SJSA1 (cell line): Measurements from ENCODE around the gene OCIAD2. TPM values are rescaled to one million over a fixed set of nuclear protein-coding genes. Genes with fewer than 3 reads are reported as not detected.
A peak's percentile ranks its signal among the peaks of the same experiment; 100 is the strongest.
"Not testable (repeated sequence)": the region's sequence is repeated elsewhere in the genome, so short reads cannot be mapped to it uniquely, and the experiment has no call there.

ENCODE experiments used
- DNase-seq, 2 experiments: peaks; one replicate each; pipeline ENCODE4 v3.0.0-alpha.2; 2015 to 2020; ENCODE audit warnings: low spot score in 2 of 2, low read depth in 1 of 2
- H3K27ac ChIP-seq: fragments of 250-450 bp; sonication (Bioruptor Pico); 2 replicates; pipeline ENCODE4 v1.5.1; 2020; ENCODE audit warnings: mild to moderate bottlenecking, moderate library complexity
- H3K27me3 ChIP-seq: fragments of 250-450 bp; sonication (Bioruptor Pico); replicated peaks from 2 replicates; pipeline ENCODE4 v1.5.1; 2020; ENCODE audit warnings: mild to moderate bottlenecking, moderate library complexity
- H3K36me3 ChIP-seq: fragments of 250-450 bp; sonication (Bioruptor Pico); 2 replicates; pipeline ENCODE4 v1.5.1; 2020; ENCODE audit warnings: mild to moderate bottlenecking
- H3K4me1 ChIP-seq: fragments of 250-450 bp; sonication (Bioruptor Pico); replicated peaks from 2 replicates; pipeline ENCODE4 v1.6.1; 2021; ENCODE audit warnings: mild to moderate bottlenecking
- H3K4me3 ChIP-seq: fragments of 250-450 bp; sonication (Bioruptor Pico); 2 replicates; pipeline ENCODE4 v1.5.1; 2020; ENCODE audit warnings: mild to moderate bottlenecking
- H3K9me3 ChIP-seq: fragments of 250-450 bp; sonication (Bioruptor Pico); replicated peaks from 2 replicates; pipeline ENCODE4 v1.5.1; 2020; ENCODE audit warnings: mild to moderate bottlenecking
- total RNA-seq: library from RNA; depleted of rRNA; stranded (reverse); fragments of >200 nt; shearing (Covaris generic); gene quantifications from 2 replicates; pipeline ENCODE4 v1.2.3, GENCODE V29; 2014

OCIAD2 gene
- total RNA-seq, 1 experiment from 2014 or later, result 14.3 TPM

DNA sequence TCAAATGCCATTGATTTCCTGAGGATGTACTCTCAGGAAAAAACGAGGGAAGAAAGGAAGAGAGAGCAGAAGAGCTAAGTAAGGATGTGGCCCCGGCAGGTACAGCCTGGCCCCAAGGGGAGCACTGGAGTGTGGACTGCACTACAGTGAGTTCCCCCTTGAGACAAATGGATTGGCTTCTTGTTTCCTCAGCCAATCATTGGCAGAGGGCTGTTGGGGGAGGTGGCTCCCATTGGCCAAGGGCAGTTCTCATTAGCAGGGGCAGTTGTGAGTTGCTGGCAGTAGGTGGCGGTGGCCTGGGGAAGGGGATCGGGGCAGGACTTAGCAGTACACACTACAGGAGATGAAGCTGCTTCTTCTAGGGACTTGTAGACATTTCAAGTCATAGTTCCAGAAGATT is 24.1 kb upstream of the OCIAD2 start:
- H3K4me3 ChIP-seq, result no peak overlapping the region
- H3K27me3 ChIP-seq, result no peaks in the 10 kb centered on the region
- no peaks in the 10 kb centered on the region; the same call in 1 of the 2 replicates for H3K4me1 ChIP-seq
- H3K9me3 ChIP-seq, result no peaks in the 10 kb centered on the region
- no peak for DNase-seq
- no peaks in the 10 kb centered on the region for H3K36me3 ChIP-seq
- no peak overlapping the region for H3K27ac ChIP-seq

DNA sequence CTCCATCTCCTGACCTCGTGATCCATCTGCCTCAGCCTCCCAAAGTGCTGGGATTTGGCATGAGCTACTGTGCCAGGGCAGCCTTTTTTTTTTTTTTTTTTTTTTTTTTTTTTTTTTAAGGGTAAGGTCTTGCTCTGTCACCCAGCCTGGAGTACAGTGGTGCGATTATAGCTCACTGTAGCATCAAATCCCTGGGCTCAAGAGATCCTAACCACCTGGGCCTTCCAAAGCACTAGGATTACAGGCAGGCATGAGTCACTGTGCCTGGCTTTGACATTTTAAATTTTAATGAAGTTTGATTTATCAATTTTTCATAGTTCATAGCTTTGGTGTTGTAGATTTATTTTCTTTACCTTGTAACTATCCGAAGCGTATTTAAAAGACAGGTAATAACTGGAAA is 17.8 kb upstream of the OCIAD2 start:
- no peak overlapping the region for H3K4me3 ChIP-seq
- H3K4me1 ChIP-seq, result no peaks in the 10 kb centered on the region
- H3K9me3 ChIP-seq, result no peaks in the 10 kb centered on the region
- H3K27ac ChIP-seq, result no peak overlapping the region
- no peak for DNase-seq
- no peaks in the 10 kb centered on the region for H3K27me3 ChIP-seq
- no peaks in the 10 kb centered on the region for H3K36me3 ChIP-seq

- DNase-seq, H3K4me1 ChIP-seq, H3K9me3 ChIP-seq, H3K4me3 ChIP-seq, H3K36me3 ChIP-seq, H3K27me3 ChIP-seq, H3K27ac ChIP-seq: not testable (repeated sequence)
Measured at GRCh38 chr4:48923065-48923464, 16.5 kb upstream of the OCIAD2 start.

GRCh38 chr4:48914311-48914710 is 7.7 kb upstream of the OCIAD2 start:
- Histone ChIP-seq H3K9me3 (no peaks in the 10 kb centered on the region), H3K36me3 (no peaks in the 10 kb centered on the region), H3K27me3 (no peaks in the 10 kb centered on the region), H3K4me1 (peaks cover 6% of the 10 kb centered on the region), H3K27ac (no peak overlapping the region), H3K4me3 (no peak overlapping the region)
- no peak for DNase-seq

- DNase-seq, result peak; percentile 30 to 54
- no peak overlapping the region for H3K27ac ChIP-seq
- no peaks in the 10 kb centered on the region for H3K36me3 ChIP-seq
- peaks cover 10% of the 10 kb centered on the region for H3K4me1 ChIP-seq
- no peak overlapping the region for H3K4me3 ChIP-seq
- H3K27me3 ChIP-seq, result no peaks in the 10 kb centered on the region
- H3K9me3 ChIP-seq, result no peaks in the 10 kb centered on the region
Measured at GRCh38 chr4:48913346-48913745, 6.8 kb upstream of the OCIAD2 start.

- no peak overlapping the region for H3K4me3 ChIP-seq
- DNase-seq, result no peak
- H3K27ac ChIP-seq, result no peak overlapping the region
- no peaks in the 10 kb centered on the region for H3K27me3 ChIP-seq
- H3K36me3 ChIP-seq, result no peaks in the 10 kb centered on the region
- H3K4me1 ChIP-seq, result peaks cover 10% of the 10 kb centered on the region
- no peaks in the 10 kb centered on the region for H3K9me3 ChIP-seq
Measured at GRCh38 chr4:48912349-48912748, 5.8 kb upstream of the OCIAD2 start.

DNA sequence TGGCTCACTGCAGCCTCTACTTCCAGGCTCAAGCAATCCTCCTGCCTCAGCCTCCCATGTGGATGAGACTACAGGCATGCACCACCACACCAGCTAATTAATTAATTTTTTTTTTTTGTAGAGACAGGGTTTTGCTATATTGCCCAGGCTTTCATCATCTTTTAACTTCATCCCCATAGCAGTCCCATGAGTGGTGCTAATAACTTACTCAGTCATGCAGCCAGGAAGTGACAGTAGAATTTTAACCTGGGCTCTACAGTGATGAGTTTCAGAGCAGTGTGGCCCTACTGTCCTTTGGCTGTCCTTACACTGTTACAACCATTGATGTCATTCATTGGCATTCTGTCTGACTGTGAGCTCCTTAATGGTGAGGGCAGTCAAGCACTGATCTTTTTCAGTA is 3.9 kb upstream of the OCIAD2 start:
- no peak overlapping the region for H3K4me3 ChIP-seq
- H3K4me1 ChIP-seq, result peaks cover 16% of the 10 kb centered on the region
- H3K36me3 ChIP-seq, result 0 out of 2 replicates have a peak, but pooled peaks cover 3% of the 10 kb centered on the region
- H3K9me3 ChIP-seq, result no peaks in the 10 kb centered on the region
- no peak for DNase-seq
- H3K27ac ChIP-seq, result no peak overlapping the region
- no peaks in the 10 kb centered on the region for H3K27me3 ChIP-seq

DNA sequence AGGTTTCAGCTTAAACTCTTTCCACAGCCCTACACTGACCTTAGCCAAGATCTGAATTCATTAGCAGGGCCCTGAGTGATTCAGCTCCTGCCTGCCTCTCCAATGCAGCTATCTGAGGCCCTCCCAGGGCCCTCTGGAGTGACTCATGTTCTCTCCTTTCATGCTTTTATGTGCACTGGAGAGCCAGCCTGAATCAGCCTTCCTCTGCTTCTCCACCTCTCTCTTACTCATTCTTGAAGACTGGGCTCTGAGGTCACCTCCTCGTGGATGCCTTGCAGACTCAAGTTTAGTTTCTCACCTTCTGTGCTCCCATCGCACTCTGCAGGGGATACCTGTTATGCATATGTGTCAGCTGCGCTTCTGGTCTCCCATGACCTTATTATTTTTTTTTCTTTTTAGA is 3.1 kb upstream of the OCIAD2 start:
- Histone ChIP-seq H3K4me3 (no peak overlapping the region), H3K36me3 (0 out of 2 replicates have a peak, but pooled peaks cover 3% of the 10 kb centered on the region), H3K27ac (no peak overlapping the region), H3K4me1 (peaks cover 16% of the 10 kb centered on the region), H3K27me3 (no peaks in the 10 kb centered on the region), H3K9me3 (no peaks in the 10 kb centered on the region)
- peak; percentile 70 to 78 for DNase-seq

DNA sequence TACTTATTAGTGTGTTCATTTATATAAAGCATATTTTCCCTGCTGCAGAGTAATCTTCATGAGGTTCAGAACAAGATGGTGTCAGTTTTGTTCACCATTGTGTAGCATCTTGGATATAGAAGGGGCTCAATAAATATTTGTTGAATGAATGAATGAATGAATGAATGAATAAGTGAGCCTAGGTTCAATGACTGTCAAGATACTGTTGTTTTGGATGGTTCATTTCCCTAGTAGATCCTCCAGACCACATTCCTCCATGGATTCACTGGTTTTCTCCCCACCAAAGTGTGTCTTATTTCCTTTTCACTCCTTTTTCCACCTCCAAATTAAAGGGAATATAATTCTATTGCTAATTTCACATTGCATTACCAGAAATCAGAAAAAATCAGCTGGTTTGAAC is 2.1 kb upstream of the OCIAD2 start:
- no peak for DNase-seq
- Histone ChIP-seq H3K36me3 (0 out of 2 replicates have a peak, but pooled peaks cover 3% of the 10 kb centered on the region), H3K27me3 (no peaks in the 10 kb centered on the region), H3K27ac (no peak overlapping the region), H3K9me3 (no peaks in the 10 kb centered on the region), H3K4me3 (no peak overlapping the region), H3K4me1 (peaks cover 16% of the 10 kb centered on the region)

DNA sequence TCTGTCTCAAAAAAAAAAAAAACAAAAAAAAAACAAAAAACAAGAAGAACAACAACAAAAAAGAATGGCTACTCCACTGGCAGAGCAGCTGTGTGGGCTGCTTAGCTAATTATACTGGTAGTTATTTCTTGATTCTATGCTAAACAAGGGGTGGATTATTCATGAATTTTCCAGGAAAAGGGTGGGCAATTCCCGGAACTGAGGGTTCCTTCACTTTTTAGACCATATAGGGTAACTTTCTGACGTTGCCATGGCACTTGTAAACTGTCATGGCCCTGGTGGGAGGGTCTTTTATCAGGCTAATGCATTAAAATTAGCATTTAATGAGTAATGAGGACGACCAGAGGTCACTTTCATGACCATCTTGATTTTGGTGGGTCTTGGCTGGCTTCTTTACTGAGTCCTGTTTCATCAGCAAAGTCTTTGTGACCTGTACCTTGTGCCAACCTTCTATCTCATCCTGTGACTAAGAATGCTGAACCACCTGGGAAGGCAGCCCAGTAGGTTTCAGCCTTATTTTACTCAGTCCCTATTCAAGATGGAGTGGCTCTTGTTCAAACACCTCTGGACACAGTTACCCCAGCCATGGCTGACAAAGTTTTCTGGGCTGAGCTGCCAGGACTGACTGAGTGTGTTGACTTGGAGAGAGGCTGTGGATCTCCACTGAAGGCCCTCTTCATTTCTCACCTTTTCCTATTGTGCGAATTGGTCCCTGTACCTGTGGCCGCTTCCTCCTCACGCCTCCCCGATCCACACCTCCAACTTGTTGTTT is 1.3 kb upstream of the OCIAD2 start:
- no peaks in the 10 kb centered on the region for H3K9me3 ChIP-seq
- H3K36me3 ChIP-seq, result 0 out of 2 replicates have a peak, but pooled peaks cover 3% of the 10 kb centered on the region
- H3K27me3 ChIP-seq, result no peaks in the 10 kb centered on the region
- H3K27ac ChIP-seq, result no peak overlapping the region
- H3K4me1 ChIP-seq, result peaks cover 11% of the 10 kb centered on the region
- DNase-seq, result no peak
- H3K4me3 ChIP-seq, result no peak overlapping the region

GRCh38 chr4:48905363-48906015 is 1.1 kb downstream of the OCIAD2 start:
- Histone ChIP-seq H3K9me3 (no peaks in the 10 kb centered on the region), H3K27ac (no peak overlapping the region), H3K36me3 (0 out of 2 replicates have a peak, but pooled peaks cover 3% of the 10 kb centered on the region), H3K4me3 (peak overlapping the region; percentile 58), H3K4me1 (peaks cover 11% of the 10 kb centered on the region), H3K27me3 (no peaks in the 10 kb centered on the region)
- no peak for DNase-seq

DNA sequence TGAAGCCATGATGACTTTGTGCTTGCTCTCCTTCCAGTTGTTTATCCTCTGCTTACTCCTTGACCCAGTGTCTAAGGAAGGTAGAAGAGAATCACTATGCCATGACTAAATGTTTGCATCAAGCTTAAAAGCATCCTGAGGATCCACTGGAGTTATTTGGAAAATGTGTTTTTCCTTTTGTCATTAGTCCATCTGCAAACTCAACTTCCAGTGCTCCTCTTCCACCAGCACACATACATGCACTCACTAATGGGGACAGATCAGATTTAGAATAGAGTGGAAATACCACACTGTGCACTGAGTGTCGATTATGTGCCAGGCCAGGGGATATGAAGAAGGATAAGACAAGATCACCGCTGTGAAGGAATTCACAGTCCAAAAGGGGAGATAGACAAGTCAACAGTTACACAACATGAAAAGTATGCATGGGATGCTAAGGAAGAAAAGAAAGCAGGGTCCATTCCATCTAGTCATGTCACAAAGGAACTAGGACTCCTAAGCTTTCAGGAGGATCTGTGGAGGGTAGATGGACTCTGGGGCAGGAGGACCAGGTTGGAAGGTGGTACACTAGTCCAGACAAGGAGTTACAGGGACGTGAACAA is 1.9 kb downstream of the OCIAD2 start:
- peaks cover 17% of the 10 kb centered on the region for H3K4me1 ChIP-seq
- no peaks in the 10 kb centered on the region for H3K9me3 ChIP-seq
- no peak for DNase-seq
- H3K27me3 ChIP-seq, result no peaks in the 10 kb centered on the region
- no peak overlapping the region for H3K27ac ChIP-seq
- 0 out of 2 replicates have a peak, but pooled peaks cover 3% of the 10 kb centered on the region for H3K36me3 ChIP-seq
- no peak overlapping the region for H3K4me3 ChIP-seq

- Histone ChIP-seq H3K9me3 (no peaks in the 10 kb centered on the region), H3K36me3 (0 out of 2 replicates have a peak, but pooled peaks cover 3% of the 10 kb centered on the region), H3K27me3 (no peaks in the 10 kb centered on the region), H3K4me1 (peaks cover 18% of the 10 kb centered on the region), H3K4me3 (no peak overlapping the region), H3K27ac (no peak overlapping the region)
- no peak for DNase-seq
Measured at GRCh38 chr4:48904101-48904500, 2.5 kb downstream of the OCIAD2 start.

GRCh38 chr4:48902266-48902665 is 4.3 kb downstream of the OCIAD2 start:
- no peaks in the 10 kb centered on the region for H3K27me3 ChIP-seq
- no peak overlapping the region for H3K27ac ChIP-seq
- peaks cover 21% of the 10 kb centered on the region for H3K4me1 ChIP-seq
- DNase-seq, result no peak
- H3K36me3 ChIP-seq, result 0 out of 2 replicates have a peak, but pooled peaks cover 3% of the 10 kb centered on the region
- no peak overlapping the region for H3K4me3 ChIP-seq
- H3K9me3 ChIP-seq, result no peaks in the 10 kb centered on the region
